ENCODE measurements around the gene ERG.

ERG gene

DNA sequence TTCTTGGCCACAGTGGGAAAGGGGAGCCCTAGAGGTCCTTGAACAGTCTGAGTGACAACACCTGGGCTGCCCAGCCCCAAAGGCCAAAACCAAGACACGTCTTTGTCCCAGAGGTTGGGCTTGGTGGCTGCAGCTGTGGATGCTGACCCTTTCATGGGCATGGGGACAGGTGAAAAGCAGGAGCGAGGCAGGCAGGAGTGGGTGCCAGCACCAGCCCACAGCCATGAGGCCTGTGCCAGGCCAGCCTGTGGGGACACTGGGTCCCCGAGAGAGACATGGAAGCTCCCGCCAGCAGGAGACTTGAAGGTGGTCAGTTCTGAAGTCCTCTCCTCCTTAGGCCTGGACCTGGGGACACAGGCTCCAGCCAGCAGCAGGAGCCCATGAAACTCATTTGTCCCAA, 142.9 kb downstream of the ERG start:
- DNase-seq: no peak

DNA sequence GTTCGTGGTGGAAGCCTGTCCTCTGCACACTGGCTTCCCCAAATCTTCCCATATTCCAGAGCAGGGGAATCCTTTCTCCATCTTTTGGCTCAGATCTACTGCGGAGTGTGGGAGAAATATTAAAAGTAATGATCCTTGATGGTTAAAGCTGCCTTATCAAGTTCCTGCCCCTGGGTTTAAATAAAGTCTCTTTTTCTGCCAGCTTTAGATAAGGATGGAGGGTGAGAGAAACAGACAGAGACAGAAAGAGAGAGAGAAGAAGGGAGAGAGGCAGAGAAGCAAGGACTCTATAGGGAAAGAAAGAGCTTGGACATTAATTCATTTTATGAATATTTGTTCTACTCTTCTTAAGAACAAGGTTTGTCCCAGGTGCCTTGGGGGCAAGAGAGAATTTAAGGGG, 143.5 kb downstream of the ERG start:
- DNase-seq: no peak

DNA sequence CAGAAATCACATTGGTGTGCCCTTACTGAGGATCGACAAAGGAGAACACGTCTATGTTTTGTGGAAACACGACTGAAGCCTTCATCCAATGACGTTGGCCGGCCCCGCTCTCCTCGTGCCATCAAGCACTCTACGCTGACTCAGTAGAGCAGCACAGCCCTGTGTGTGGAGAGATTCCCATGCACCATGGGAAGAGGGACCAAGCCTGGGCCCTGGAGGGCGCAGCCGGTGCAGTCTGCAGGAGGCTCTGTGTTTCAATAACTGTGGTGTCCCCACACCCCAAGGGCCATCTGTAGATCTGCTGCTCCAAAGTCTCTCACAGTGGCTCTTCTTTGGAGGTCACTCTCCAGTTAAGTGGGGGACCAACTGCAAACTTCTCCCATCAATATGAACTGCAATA, 144.0 kb downstream of the ERG start:
- DNase-seq: no peak

DNA sequence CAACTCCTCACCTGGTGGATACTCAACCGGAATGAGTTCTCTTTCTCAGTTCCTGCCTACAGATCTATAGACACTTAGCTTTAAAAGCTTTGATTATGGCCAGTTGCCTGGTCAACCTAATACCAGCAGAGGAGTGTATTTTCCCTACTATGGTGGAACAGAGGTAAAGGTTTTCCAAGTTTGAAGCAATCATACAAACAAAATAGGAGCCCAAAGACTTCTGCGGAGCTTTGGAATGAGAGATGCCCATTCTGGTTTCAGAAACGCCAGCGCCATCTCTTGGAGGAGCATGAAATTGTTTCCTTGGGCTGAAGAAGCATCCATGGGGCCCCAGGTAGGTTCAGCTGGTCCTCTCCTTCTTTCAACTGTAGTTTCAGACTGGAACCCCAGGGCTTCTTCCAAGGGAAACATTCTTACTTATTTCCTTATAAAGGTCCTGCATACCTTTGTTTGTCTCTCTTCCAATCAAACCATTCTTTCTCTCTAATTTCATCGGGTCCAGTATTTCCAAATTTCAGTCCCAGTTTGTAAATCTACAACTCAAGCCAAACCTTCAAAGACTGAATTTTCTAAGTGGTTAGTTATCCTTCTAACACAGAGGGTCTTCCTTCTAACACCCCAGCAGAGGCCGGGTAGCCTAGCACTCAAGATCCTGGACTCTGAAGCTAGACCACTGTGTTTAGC, 145.6 kb downstream of the ERG start:
- peak; percentile 66 for DNase-seq

DNA sequence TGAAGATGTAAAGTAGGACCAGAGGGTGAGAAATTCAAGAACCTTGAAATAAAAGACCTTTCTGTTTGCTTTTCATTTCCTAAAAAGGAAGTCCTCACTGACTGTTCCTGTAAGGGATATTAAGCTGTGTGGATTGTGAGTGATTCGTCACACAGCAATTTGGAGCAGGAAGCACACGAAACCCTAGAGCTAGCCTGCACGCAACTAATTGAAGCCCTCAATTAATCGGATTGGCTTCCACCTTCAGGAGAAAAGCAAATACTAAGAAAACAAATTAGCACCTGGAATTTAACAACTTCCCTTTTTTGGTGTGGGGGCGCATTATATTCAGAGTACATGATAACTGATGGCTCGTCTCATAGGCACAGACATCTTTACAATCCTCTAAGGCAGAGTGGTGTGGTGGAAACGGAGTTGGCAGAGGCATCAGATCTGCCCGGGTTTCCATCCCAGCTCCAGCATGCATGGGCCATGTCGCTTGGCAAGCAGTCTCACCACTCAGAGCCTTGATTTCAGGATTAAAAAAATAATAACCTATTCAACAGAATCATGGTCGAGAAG, 146.2 kb downstream of the ERG start:
- DNase-seq: peak; percentile 78

DNA sequence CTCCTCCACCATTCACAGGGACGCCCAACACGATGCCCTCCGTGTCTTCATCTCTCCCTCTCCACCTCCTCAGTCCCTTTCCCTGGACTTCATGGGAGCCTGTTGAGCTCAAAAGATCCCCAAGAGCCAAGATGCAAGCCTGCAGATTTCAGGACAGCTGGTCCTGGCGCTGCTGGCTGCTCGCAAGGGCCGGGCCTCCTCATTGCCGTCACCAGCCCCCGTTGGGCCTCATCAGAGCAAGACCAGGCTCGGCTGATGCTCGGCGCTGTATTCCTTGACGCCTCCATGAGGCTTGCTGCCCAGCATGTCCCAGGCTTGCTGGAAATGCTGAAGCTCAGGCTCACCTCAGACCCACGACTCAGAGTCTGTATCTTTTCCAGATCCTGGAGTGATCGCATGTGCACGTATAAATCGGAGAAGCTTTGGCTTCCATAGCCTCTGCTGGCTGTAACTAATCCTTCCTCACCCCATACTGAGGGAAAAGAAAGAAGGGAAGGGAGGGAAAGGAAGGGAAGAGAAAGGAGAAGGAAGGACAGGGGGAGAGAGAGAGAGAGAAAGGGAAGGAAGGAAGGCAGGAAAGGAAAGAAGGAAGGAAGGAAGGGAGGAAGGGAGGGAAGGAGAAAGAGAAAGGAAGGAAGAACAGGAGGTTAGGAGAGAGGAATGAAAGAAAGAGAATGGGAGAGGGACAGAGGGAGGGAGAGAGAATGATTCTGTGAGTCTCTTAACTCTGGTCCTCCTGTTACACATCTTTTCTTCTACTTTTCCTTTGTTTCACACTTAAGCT, 146.9 kb downstream of the ERG start:
- no peak for DNase-seq

DNA sequence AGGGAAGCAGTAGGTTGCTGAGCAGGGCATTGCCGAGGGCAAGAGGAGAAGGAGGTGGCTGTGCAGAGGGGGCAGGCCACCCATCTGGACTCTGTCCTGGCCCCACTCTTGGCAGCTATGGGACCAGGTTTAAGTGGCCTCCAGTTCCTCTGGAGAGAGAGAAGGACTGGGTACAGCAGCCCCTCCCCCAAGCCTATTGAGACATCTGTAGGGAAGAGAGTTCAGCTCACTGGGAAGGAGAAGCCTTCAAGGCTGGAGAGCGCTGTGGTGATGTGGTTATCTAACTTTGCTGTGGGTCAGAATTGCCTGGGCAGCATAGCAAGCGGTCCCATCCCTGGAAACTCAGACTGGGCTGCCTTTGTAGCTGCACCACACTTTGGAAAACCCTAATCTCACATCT, 147.6 kb downstream of the ERG start:
- DNase-seq: no peak

DNA sequence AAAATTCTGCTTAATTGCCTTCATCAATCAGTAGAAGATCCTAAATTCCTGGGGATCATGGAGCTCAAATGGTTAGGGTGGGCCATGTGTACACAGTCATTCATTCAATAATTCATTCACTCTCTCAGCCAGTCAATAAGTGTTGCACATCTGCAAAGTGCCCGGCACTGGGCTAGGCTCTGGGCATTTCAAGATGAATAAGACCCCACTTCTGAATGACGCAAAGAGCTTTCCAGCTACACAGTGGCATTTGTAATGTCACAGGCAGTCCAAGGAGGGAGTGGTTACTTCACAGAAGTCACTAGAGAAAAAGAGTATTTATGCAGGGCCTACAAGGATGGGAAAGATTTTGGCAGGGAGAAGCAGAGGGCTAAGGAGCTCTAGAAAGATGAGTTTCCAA, 148.3 kb downstream of the ERG start:
- no peak for DNase-seq

DNA sequence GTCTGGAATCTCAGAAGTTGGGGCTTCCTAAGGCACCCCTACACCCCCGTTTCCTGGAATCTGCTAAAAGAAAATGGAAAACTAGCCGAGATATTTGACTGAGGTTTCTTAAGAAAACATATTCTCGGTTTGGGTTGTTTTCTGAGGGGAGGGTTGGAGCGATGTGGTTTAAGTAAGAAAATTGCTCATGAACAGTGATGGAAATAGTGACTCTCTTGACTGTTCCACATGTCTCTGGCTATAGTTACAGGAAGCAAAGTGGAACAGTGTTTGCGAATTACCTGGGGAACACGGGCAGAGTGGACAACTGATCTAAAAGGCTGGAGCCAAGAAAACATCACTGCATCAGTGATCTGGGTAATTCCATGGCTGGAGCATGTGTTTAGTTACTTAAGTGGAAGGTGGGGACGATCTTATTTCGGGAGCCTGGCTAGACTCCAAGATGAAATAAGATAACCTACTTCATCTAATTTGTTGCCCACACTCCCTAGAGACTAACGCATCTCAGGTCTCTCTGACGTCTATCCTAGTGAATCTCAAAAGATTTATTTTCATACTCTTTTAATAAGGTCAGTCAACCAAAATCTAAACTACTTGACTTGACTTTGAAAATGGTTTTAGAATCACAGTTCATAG, 149.0 kb downstream of the ERG start:
- peak; percentile 83 for DNase-seq

DNA sequence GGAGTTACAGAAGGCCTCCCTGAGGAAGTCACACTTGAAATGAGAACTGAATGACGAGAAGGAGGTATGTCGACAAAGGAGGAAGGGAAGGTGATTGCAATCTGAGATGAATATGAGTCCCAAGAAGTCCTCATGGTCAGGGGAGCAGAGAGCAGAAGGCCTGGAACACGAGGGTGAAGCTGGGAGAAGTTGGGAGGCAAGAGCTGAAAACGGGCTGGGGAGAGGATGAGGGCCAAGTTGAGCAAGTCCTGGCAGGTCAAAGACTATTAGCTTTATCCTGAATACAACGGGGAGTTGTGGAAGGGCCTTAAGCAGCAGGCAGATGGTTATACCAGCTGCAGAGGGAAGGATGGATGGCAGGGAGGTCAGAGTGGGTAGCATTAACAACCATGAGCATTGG, 152.0 kb downstream of the ERG start:
- DNase-seq: peak; percentile 82

DNA sequence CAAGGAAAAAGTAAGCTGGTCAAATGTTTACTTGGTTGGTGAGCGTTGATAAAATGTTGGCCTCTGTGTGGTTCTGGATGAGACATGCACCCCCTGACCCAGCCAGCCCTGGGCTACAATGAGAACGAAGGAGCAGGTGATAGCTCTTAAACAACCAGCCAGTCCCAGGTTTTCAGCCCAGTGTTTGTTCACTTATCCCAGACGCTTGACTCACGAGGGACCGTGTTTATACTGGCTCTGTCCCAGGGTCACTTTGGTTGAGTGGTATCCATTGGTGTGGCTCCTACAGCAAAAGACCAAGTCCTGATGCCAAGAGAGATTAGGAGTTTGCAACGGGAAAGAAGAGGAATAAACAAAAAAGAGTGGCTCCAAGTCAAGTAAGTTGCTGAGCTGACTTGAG, 154.6 kb downstream of the ERG start:
- peak; percentile 71 for DNase-seq

DNA sequence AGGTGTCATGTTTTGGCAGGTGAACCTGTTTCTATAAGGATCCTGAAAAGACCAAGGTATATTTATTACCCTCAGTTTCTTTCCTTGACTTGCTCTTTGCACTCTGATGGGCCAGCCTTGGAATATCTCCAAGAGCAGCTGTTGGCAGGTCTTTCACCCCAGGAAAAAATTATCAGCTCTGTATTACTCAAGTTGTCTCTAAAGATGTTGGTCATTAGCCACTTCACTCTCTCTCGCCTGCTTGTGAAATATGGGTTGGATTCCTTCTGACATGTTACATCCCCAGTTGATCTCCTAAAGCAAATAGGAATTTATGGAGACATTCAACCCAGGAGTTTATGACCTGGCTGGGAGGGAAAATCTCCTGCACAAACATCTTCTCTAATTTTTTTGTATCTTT, 155.5 kb downstream of the ERG start:
- no peak for DNase-seq

DNA sequence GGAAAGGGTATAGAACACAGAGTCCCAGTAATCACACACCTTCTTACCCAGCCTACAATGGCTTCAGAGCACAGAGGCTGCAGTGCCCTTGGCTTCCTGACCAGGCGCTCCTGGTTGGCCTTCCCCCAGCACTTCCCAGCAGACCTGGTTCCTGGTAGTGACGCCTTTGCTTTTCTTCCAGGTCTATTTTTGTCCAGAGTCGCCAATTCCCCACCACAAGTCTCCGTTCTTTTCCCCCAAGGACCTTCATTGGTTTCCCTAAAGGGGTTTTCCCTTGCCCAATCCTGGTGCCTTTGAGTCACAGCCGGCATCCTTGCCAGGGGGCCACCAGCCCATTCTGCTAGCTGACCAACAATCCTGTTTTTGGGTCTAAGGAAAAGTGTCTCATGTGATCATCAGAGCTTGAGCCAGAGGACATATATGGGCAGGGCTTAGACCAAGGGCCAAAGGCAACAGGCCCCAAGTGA, 156.7 kb downstream of the ERG start:
- DNase-seq: no peak

DNA sequence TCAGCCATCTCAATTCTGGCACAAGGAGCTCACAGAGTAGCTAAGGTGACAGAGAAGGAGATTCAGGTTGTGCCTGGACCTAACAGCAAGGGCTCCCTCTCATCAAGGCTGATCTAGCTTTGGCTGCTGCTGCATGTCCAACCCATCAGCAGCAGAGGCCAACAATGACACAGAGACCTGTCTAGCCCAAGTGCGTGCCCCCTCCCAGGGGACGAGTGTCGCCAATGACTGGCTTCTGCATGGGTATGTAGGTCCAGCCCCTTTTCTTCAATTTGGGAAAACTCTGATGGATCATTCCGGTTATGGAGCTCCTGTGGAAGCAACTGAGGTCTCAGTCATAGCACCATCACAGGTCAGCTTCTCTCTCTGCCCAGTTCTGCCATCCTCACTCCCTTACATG, 158.1 kb downstream of the ERG start:
- DNase-seq: no peak

DNA sequence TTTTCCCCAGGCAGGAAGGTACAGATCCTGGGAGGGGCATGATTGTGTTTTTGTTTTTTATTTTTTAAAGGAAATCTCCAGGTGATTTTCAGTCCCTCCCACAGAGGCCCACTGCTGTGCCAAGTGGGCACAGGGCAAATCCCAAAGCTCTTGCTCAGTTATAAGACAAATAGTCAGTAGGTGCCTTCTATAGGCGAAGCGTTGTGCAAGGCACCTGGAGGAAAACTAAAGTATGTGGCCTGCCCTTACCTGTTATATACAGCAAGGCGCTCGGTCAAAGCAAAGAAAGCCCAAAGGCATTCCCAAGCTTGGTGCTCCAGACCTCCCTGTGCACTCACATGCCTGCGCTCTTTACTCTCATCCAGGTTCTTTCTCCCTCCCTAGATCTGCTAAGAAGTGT, 160.5 kb downstream of the ERG start:
- DNase-seq: no peak

DNA sequence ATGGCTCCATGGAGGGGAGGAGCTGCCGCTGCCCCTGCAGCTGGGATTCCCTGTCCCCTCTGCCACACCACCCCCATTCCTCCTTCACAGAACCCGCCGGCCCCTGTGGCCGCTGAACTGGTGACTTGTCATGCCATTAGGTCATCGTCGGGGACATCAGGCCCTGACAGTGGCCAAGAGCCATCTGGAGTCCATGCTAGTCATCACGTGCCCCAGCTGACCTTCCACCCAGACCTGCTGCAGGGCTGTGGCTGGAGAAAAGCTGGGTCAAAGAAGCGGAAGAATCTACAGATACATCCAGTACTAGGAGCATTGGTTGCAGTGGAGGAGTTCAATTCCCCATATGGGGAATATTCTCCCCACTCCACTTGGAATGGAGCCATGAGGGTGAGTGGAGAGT, 163.4 kb downstream of the ERG start:
- DNase-seq: no peak

DNA sequence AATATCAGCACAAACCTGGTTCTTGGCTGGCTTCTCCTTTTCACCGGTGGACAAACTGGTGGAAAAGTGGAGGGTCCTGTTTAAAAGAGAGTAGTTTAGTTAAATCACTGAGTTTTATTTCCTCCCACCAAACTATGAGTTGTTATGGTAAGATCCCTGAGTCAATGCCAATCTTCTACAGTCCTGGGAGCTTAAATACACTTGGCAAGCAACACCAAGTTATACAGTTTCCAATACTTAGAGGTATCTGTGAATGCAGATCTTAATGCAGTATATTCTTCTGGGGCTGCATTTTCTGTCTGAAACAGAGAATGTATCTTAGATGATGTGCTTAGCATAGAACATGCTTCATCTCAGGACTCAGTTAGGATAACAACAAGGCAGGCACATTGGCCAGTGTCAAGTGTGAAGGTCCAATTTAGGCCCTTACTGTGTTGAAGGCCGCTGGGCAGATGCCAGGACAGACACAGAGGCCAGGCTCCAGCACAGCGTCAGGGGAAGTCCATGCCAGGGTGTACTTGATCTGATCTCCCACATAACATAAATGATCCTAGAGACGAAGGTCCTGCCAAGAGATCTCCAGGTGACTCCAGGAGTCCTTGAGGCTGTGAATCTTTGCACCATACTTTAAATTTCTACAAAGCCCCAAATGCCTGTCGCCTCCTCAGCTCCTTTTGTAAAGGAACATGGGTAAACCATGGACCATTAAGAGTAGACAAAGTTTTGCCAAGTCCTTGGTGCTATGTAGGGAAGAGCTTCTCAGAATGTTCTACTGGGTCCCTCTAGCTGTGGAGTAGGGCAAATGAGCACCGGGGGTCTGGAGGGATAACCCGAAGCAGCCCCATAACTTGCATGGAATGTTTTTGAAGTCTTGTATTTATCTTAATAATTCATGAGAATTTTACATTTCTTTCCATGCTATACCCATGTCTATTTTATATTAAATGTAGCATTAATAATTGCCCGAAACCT, 164.7 kb downstream of the ERG start:
- no peak for DNase-seq

DNA sequence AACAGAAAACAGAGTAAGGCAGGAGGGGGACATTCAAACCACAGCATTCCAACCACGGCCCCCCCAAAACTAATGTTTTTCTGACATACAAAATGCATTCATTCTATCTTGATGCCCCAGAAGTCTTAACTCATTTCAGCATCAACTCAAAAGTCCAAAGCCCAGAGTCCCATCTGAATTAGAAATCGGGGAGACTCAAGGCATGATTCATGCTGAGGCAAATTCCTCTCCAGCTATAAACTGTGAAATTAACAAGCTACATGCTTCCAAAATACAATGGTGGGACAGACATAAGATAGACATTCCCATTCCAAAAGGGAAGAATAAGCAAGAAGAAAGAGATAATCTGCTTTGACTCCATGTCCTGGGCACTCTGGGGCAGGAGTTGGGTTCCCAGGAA, 167.6 kb downstream of the ERG start:
- no peak for DNase-seq
